ENCODE data around the gene PPP1R15A.

DNA sequence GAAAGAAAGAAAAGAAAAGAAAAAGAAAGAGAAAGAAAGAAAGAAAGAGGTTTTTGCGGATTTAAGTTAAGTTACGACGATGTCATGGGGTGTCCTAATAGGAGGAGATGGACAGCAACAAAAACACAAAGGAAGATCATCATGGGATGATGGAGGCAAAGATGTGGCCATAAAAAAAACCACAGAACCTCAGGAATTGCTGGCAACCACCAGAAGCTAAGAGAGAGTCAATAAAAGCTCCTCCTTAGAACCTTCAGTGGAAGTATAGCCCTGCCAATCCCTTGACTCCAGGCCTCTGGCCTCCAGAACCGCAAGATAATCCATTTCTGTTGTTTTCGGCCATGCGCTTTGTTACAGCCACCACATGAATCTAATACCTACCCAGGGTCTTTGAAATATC lies 15.3 kb upstream of the PPP1R15A start:
- TF ChIP-seq POLR2A (IDR thresholded peaks at IDR 0.05) (no peak), CTCF (IDR thresholded peaks at IDR 0.05) (no peak)

Data from suprapubic skin (tissue), 3 donors.